Muscle layer of colon (tissue), 2 donors: ENCODE results near the gene GTF2H1.
"Not testable (repeated sequence)": the region's sequence is repeated elsewhere in the genome, so short reads cannot be mapped to it uniquely, and the experiment has no call there.

Experiments
- H3K27ac ChIP-seq: one replicate; pipeline ENCODE4 v1.7.0; 2013; ENCODE audit warnings: low read depth, mild to moderate bottlenecking, low read length, moderate library complexity
- H3K27me3 ChIP-seq, 2 donors: one replicate each; pipeline ENCODE4 v1.7.0; 2013; ENCODE audit warnings: low read length in 2 of 2, mild to moderate bottlenecking in 2 of 2; ENCODE audit not compliant: insufficient read depth in 2 of 2, control insufficient read depth in 1 of 2
- H3K36me3 ChIP-seq: one replicate; pipeline ENCODE4 v1.7.0; 2013; ENCODE audit warnings: mild to moderate bottlenecking, low read length; ENCODE audit not compliant: insufficient read depth
- H3K4me1 ChIP-seq: one replicate; pipeline ENCODE4 v1.7.0; 2013; ENCODE audit warnings: mild to moderate bottlenecking, low read length; ENCODE audit not compliant: insufficient read depth
- H3K4me3 ChIP-seq, 2 donors: one replicate each; pipeline ENCODE4 v1.7.0; 2013; ENCODE audit warnings: low read length in 2 of 2, low read depth in 1 of 2, mild to moderate bottlenecking in 1 of 2, moderate library complexity in 1 of 2
- H3K9ac ChIP-seq: one replicate; pipeline ENCODE4 v1.7.0; 2013; ENCODE audit warnings: low read length
- H3K9me3 ChIP-seq: one replicate; pipeline ENCODE4 v1.7.0; 2013; ENCODE audit warnings: mild to moderate bottlenecking, low read length
- donor health status: abdominal sarcoma.
- donor health status: Adenocarcinoma of cecum.

GTF2H1 gene

GRCh38 chr11:18401077-18401476 lies 78.7 kb downstream of the GTF2H1 start:
- H3K27me3 ChIP-seq, H3K27ac ChIP-seq, H3K9ac ChIP-seq, H3K4me1 ChIP-seq, H3K9me3 ChIP-seq, H3K4me3 ChIP-seq: not testable (repeated sequence)
- H3K36me3 ChIP-seq = peaks cover 70% of the 10 kb centered on the region

- H3K4me3 ChIP-seq = no peak overlapping the region
- no peak overlapping the region for H3K9ac ChIP-seq
- H3K27ac ChIP-seq = no peak overlapping the region
- H3K4me1 ChIP-seq = peaks cover 7% of the 10 kb centered on the region
- peaks cover 75% of the 10 kb centered on the region for H3K36me3 ChIP-seq
- no peaks in the 10 kb centered on the region for H3K9me3 ChIP-seq
- H3K27me3 ChIP-seq = no peaks in the 10 kb centered on the region
These were observed 81.7 kb downstream of the GTF2H1 start for GRCh38 chr11:18404062-18404461.

GRCh38 chr11:18407400-18407799 lies 85.0 kb downstream of the GTF2H1 start:
- not testable (repeated sequence) for H3K4me1 ChIP-seq, H3K4me3 ChIP-seq, H3K9ac ChIP-seq, H3K27me3 ChIP-seq, H3K9me3 ChIP-seq, H3K27ac ChIP-seq
- H3K36me3 ChIP-seq = peaks cover 52% of the 10 kb centered on the region

DNA sequence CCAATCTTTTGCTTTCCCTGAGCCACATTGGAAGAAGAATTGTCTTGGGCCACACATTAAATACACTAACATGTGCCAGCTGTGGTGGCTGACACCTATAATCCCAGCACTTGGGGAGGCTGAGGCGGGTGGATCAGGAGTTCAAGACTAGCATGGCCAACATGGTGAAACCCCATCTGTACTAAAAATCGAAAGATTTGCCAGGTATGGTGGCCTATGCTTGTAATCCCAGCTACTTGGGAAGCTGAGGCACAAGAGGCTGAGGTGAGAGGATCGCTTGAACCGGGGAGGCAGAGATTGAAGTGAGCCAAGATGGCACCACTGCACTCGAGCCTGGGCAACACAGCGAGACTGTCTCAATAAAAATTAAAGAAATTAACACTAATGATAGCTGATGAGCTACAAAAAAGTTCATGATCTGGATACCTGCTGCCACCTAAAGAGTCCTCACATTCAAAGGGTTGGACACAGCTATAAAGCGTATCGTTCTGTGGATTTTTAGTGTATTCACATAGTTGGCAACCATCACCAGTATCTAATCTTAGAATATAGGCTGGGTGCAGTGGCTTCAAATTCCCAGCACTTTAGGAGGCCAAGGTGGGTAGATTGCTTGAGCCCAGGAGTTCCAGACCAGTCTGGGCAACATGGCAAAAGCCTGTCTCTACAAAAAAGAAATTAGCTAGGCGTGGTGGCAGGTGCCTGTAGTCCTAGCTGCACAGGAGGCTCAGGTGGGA lies 86.4 kb downstream of the GTF2H1 start:
- H3K9me3 ChIP-seq = no peaks in the 10 kb centered on the region
- H3K4me3 ChIP-seq = no peak overlapping the region
- peaks cover 7% of the 10 kb centered on the region for H3K4me1 ChIP-seq
- H3K36me3 ChIP-seq = peaks cover 39% of the 10 kb centered on the region
- H3K27ac ChIP-seq = no peak overlapping the region
- no peak overlapping the region for H3K9ac ChIP-seq
- no peaks in the 10 kb centered on the region for H3K27me3 ChIP-seq

DNA sequence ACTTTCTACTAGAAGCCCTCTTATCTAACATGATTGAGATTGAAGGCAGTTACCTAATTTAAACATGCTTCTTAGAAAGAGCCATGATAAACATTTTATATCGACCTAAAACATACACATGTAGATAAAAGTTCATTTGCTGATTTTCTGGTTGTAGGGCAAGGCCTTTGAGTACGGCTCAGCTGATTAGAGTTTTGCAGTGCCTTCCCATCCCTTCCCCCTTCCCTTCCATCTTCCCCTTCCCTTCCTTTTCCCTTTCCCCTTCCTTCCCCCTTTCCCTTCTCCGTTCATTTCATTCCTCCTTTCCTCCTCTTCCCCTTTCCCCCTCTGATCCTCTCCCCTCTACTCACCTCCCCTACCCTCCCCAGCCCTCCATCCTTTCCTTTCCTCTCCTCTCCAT lies 94.1 kb downstream of the GTF2H1 start:
- Histone ChIP-seq H3K27me3 (no peaks in the 10 kb centered on the region), H3K27ac (no peak overlapping the region), H3K36me3 (no peaks in the 10 kb centered on the region), H3K9ac (no peak overlapping the region), H3K4me1 (no peaks in the 10 kb centered on the region), H3K9me3 (no peaks in the 10 kb centered on the region), H3K4me3 (no peak overlapping the region)
